ENCODE results near the gene MRTFA.

- TF ChIP-seq POLR2A (IDR thresholded peaks at IDR 0.05; ENCODE audit: borderline replicate concordance, extremely low read depth, insufficient read depth, insufficient read length) (no peak), CTCF (IDR thresholded peaks at IDR 0.05 in 2 of 3, conservative IDR thresholded peaks at IDR 0.05 in 1 of 3; ENCODE audit: borderline replicate concordance in 1 of 3, insufficient read depth in 1 of 3, low read depth in 2 of 3, low read length in 2 of 3) (no peak), EZH2 (IDR thresholded peaks at IDR 0.05) (no peak), EGR1 (IDR thresholded peaks at IDR 0.05; ENCODE audit: low read depth) (no peak), SP1 (IDR thresholded peaks at IDR 0.05; ENCODE audit: low read depth) (no peak), YY1 (IDR thresholded peaks at IDR 0.05; ENCODE audit: extremely low read depth, insufficient replicate concordance, low read depth, low read length) (no peak), TCF7L2 (IDR thresholded peaks at IDR 0.05; ENCODE audit: borderline replicate concordance, extremely low read depth, insufficient read depth, insufficient read length) (no peak), REST (IDR thresholded peaks at IDR 0.05; ENCODE audit: low read depth) (no peak)
Measured at GRCh38 chr22:40502919-40503318, 133.6 kb downstream of the MRTFA start.
